GM21447 (cell line): ENCODE data around the gene KCNAB2.
"Not testable (repeated sequence)": the region's sequence is repeated elsewhere in the genome, so short reads cannot be mapped to it uniquely, and the experiment has no call there.

Source experiments
- ATAC-seq: cut with Tn5 transposase; IDR thresholded peaks from one replicate; pipeline ENCODE4 v1.9.1; 2021; ENCODE audit not compliant: unreplicated experiment

Gene KCNAB2

DNA sequence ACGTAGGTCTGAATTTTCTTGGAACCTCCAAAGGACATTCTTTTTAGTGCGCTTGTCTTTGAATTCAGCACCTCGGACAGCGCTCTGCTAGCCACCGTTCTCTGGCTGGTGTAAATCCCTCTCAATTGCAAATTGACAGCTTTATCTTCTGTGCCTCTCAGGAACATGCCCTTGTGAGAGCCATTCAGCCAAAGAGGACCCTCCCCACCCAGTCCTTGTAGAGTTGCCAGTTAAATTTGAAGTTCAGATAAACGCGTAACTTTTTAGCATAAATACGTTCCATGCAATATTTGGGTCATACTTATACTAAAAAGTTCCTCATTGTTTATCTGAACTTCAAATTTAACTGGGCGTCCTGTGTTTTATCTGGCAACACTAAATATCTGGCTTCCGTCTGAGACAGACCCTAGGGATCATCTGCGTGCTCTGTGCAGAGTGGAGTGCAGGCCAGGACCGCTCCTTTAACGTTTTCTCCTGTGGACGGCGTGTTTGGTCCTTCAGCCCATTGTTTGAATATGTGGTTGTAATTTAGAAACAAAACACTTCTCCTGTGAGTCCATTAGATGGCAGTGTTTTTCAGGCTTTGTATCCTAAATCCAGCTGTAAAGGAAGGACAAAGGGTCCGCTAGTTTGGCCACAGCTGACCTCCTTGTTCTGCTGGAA lies 7.0 kb downstream of the KCNAB2 start:
- ATAC-seq, result no peak

- ATAC-seq, result no peak
Measured at GRCh38 chr1:6053206-6053546, 7.5 kb downstream of the KCNAB2 start.

DNA sequence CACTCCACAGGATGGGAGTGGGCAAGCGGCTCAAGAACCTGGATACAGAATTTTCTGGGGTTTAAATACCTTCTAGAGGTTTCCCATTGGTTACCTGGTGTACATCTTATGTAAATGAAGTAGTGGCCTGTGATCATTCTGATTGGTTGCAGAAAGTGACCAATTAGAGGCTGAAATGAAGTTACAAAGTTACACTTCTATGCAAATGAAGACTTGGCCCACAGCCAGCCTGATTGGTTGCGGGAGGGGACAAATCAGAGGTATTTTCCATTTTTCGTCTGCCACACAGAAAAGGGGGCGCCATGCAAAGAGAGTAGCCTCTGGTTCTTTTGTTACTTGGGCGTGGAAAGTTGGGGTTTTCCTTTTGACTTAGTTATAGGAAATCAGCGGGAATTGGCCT lies 8.9 kb downstream of the KCNAB2 start:
- no peak for ATAC-seq

DNA sequence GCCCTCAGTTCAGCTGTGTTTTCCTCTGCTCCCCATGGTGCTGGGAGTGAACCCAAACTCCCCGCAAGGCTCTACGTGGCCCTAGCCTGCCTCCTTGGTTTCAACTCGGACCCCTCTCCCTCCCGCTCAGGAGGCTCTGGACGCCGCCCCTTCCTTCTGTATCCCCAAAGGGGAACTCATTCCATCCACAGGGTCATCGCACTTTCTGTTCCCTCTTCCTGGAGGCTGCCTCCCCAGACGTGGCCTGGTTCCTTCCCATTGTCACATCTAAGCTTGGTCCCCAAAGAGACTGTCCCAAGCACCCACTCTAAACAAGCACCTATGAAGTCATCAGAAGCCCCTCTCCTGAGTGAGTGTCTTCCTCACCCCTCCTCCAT lies 10.9 kb downstream of the KCNAB2 start:
- no peak for ATAC-seq

DNA sequence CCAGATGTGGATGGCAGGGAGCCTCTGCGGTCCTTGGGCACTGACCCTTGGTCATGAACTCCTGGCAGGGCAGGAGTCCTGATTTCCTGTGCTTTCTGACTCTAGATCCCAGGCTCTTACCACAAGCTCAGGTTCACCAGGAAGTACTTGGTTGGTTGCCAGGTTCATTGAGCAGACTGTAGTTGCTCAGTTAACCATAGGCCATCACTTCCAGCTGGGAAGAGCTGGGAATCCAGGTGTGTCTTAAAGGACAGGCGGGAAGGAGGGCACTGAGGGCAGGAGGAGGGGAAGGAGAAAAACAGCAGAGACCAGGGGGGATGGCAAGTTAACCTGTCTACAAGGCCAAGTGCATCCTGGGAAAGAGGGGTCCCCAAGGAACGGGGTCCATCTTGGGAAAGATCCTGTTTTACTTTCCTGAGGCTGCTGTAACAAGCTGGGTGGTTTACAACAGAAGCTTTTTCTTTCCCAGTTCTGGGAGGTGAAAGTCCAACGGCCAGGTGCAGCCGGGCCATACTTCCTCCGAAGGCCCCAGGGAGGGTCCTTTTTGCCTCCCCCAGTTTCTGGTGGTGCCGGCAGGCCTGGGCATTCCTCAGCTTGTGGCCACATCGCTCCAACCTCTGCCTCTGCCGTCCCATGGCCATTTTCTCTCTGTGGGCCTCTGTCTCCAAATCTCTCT lies 11.6 kb downstream of the KCNAB2 start:
- ATAC-seq, result no peak

GRCh38 chr1:6059866-6060265 lies 14.2 kb downstream of the KCNAB2 start:
- ATAC-seq, result no peak

GRCh38 chr1:6062670-6063069 lies 17.0 kb downstream of the KCNAB2 start:
- ATAC-seq, result no peak

DNA sequence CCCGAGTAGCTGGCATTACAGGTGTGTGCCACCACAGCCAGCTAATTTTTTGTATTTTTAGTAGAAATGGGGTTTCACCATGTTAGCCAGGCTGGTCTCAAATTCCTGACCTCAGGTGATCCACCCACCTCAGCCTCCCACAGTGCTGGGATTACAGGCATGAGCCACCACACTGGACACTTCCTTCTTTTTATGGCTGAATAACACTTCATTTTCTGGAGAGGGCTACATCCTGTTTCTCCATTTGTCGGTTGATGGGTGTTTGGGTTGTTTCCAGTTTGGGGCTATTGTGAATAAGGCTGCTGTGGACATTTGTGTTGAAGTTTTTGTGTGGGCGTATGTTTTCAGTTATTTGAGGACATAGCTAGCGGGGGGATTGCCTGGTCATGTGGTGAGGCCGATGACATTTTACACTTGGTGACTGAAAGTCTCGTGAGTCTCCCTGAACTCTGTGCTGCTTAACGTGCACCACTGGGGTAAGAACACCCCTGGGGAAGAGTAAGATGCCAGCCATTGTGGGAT lies 17.9 kb downstream of the KCNAB2 start:
- ATAC-seq, result not testable (repeated sequence)

DNA sequence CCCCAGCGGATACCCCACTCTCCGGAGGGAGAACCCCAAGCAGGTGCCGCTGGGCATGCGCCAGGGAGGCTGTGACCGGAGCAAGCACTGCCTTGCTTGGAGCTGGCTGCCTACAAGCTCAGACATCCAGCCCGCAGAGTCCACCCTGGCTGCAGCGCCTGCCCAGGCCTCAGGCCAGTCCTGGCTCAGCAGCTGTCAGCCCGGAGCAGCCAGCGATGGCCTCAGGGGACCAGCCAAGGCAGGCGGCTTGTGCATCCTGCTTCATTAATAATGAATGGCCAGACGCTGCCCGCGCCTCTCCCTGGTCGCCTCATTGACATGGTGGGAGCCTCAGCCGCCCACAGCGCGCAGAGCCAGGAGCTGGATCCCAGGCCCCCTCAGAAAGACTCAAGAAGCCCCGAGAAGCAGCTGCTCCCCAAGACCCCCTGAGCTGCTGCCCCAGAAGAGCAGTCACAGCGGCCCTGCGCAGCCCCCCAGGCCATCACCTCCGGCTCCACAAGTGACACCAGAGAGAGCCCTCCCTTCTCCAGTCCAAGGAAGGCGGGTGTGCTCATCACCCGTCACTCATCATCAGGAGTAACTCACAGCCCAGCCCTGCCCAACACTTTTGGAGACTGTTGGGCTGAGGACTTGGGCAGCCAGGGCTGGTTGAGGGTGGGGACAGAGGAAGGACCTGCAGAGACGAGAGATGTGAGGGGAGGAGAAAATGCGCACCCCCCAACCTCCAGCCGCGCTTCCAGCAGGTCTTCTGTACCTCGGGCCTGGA lies 19.6 kb downstream of the KCNAB2 start:
- ATAC-seq, result no peak

DNA sequence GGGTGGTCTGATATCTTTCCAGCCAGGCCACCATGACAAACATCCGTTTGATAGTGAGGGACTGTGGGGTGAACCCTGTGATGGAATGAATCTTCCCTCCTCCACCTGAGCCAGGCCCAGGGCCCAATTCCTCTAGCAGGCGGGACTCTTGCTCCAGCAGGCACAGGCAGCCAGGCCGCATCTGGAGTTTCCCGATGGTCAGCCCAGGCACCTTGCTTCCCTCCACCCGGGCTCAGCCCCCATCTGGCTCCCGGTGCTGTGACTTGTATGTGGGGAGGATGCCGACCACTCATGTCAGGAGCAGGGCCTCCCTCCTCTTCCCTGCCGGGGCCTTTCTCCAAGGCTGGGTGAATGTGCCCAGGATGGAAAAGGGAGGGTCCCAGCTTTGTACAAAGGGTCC lies 21.0 kb downstream of the KCNAB2 start:
- ATAC-seq, result no peak

GRCh38 chr1:6068073-6068472 lies 22.4 kb downstream of the KCNAB2 start:
- ATAC-seq, result no peak

- no peak for ATAC-seq
Measured at GRCh38 chr1:6068932-6069331, 23.2 kb downstream of the KCNAB2 start.

DNA sequence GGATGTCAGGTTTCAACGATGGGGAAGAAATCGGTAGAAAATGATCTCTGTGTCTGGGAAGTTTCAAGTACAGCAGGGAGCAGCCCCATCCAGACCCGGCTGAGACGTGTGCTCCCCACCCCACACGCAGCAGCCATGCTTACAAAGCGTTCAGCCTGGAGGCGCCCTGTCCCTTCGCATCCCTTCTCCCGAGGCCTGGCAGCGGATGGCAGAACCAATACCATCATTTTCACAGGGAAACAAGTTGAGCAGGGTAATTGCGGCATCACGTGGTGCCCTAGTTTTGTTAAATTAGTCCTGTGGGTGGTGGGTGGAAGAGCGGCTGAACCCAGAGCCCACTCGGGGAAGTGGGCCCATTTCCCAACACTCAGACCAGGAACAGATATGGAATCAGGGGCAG lies 23.9 kb downstream of the KCNAB2 start:
- no peak for ATAC-seq

DNA sequence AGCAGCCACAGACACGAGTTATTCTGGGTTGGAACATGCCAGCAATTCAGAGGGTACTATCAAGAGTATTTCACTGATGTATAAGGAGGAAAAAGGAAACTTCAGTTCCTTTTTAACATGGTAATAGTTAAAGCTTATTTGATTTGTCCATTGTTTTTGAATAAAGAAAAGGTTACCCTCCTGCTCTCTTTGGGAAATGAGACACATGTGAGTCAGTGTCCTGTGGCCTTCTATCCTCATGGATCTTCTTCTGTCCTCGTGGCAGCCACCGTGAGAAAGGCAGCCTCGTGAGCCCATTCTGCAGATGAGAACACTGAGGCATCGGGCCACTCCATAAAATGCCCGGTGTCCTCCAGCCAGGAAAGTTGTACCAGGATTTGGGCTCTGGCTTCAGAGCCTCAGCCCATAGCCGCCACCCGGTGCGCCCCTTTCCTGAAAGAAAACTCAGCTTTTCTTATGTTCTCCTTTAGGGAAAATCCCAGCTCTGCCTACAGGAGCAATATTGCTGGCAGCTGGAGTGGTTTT lies 24.8 kb downstream of the KCNAB2 start:
- ATAC-seq, result no peak

- no peak for ATAC-seq
Measured at GRCh38 chr1:6071219-6071618, 25.5 kb downstream of the KCNAB2 start.

GRCh38 chr1:6072774-6073479 lies 27.2 kb downstream of the KCNAB2 start:
- no peak for ATAC-seq

DNA sequence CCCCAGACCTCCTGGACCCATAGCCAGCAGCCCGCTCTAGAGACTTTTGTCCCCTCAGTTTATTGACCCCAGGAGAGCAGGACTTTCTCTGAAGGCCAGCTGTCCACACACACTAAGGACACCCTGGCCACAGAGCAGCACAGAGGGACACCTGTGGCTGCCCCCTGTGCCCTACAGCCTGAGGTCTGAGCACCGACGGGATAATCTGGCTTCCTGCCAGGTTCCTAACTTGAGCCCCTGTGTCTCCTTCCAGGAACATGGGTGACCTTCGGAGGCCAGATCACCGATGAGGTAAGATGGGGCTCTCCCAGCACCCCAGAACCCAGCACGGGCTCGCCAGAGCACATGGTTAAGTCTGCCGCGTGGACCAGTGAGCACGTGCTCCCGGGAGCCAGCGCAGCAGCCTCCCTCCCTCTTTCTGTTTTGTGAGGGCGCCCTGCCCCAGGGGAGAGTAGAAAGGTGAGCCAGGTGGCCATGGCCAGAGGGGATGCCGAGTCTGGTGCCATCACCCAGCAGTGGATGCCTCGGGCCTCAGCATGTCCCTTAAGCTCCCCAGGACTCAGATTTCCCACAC lies 27.9 kb downstream of the KCNAB2 start:
- ATAC-seq, result no peak

- no peak for ATAC-seq
Measured at GRCh38 chr1:6074192-6074901, 28.7 kb downstream of the KCNAB2 start.

DNA sequence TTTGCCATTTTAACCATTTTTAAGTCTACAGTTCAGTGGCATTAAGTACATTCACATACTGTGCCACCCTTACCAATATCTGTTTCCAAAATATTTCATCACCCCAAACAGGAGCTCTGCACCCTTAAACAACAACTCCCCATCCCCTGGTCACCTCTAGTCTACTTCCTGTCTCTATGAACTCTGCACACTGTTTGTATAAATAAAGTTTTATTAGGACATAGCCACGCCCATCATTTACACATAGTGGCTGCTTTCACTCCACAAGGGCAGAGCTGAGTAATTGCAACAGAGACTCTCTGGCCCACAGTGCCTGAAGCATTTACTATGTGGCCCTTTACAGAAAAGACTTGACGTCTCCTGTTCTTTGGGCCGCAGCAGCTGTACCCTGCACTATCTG lies 30.1 kb downstream of the KCNAB2 start:
- ATAC-seq, result no peak

DNA sequence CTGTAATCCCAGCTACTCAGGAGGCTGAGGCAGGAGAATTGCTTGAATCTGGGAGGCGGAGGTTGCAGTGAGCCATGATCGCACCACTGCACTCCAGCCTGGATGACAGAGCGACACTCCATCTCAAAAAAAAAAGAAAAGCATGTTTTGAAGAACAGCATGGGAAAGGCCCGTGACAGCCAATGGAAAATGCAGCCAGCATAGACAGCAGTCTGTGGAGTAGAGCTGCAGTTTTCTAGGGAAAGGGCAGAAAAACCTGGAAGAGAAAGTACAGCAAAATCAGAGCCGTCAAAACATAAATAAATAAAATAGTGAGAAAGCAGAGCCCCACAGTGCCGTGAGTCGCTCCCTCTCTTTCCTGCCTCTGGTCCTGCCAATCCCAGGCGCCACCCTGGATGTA lies 31.4 kb downstream of the KCNAB2 start:
- not testable (repeated sequence) for ATAC-seq
